Panc1 (cell line): ENCODE results near the gene SLC24A4. TPM values are rescaled to one million over a fixed set of nuclear protein-coding genes. Genes with fewer than 3 reads are reported as not detected.

ENCODE experiments used
- ATAC-seq: fragments of 200-7000 bp; cut with Tn5 transposase; 2 replicates; pipeline ENCODE4 v1.9.1; 2020; ENCODE audit warnings: mild to moderate bottlenecking, moderate library complexity
- BruUV-seq: library from RNA; stranded (reverse); fragments of 400-500 nt; replicated peaks from 2 replicates; lab custom pipeline; 2021; lab: Mats Ljungman, UMichigan
- CTCF ChIA-PET: fragments of 300-600 bp; sonication (Branson Sonifier 250); formaldehyde crosslinking; loops from one replicate; lab custom pipeline; 2022; ENCODE audit warnings: antibody characterized with exemption; lab: Charles Lee
- POLR2A ChIA-PET: fragments of 300-600 bp; sonication (Branson Sonifier 250); formaldehyde crosslinking; loops from one replicate; lab custom pipeline; 2022; ENCODE audit warnings: antibody characterized with exemption; lab: Charles Lee
- DNase-seq: peaks from one replicate; pipeline ENCODE4 v3.0.0-alpha.2; 2010; ENCODE audit warnings: low read depth, low spot score
- H3K27ac ChIP-seq: 2 replicates; pipeline ENCODE4 v1.5.1; 2011; ENCODE audit warnings: mild to moderate bottlenecking, low read length, inconsistent platforms
- H3K27me3 ChIP-seq: fragments of 200-500 bp; sonication (Bioruptor generic); 2 replicates; pipeline ENCODE4 v1.6.0; 2014; ENCODE audit warnings: low read length, inconsistent platforms; ENCODE audit not compliant: control insufficient read depth, insufficient read depth
- H3K36me3 ChIP-seq: fragments of 200-500 bp; sonication (Bioruptor generic); 2 replicates; pipeline ENCODE4 v1.5.1; 2014; ENCODE audit warnings: inconsistent platforms, mild to moderate bottlenecking, low read length, moderate library complexity; ENCODE audit not compliant: control insufficient read depth, insufficient read depth
- H3K4me1 ChIP-seq: 2 replicates; pipeline ENCODE4 v1.5.1; 2011; ENCODE audit warnings: inconsistent platforms, mild to moderate bottlenecking, low read length, moderate library complexity; ENCODE audit not compliant: control insufficient read depth, insufficient read depth
- H3K4me3 ChIP-seq, 2 experiments: 2 replicates each; pipeline ENCODE4 v1.5.1; 2011 to 2012; ENCODE audit warnings: low read depth in 2 of 2, low read length in 2 of 2, mild to moderate bottlenecking in 2 of 2, inconsistent platforms in 1 of 2, moderate library complexity in 1 of 2
- H3K9me3 ChIP-seq: fragments of 200-500 bp; sonication (Bioruptor generic); 2 replicates; pipeline ENCODE4 v1.5.1; 2014; ENCODE audit warnings: low read depth, mild to moderate bottlenecking, inconsistent platforms, low read length, moderate library complexity; ENCODE audit not compliant: control insufficient read depth, insufficient read depth
- CTCF ChIP-seq: fragments of 450-650 bp; IDR thresholded peaks from 2 replicates; pipeline ENCODE4 v1.5.1; 2017; ENCODE audit warnings: mild to moderate bottlenecking
- POLR2AphosphoS5 ChIP-seq: IDR thresholded peaks from 2 replicates; pipeline ENCODE4 v1.6.1; 2012; ENCODE audit warnings: mild to moderate bottlenecking, low read depth, low read length, moderate library complexity
- REST ChIP-seq, 2 experiments: IDR thresholded peaks; 2 replicates each; pipeline ENCODE4 v1.6.1; 2011 to 2012; ENCODE audit warnings: low read depth in 2 of 2, control low read depth in 1 of 2, low read length in 1 of 2, mild to moderate bottlenecking in 1 of 2, moderate library complexity in 1 of 2; ENCODE audit not compliant: insufficient read depth in 1 of 2
- SIN3A ChIP-seq: IDR thresholded peaks from 2 replicates; pipeline ENCODE4 v1.6.1; 2012; ENCODE audit warnings: low read depth, mild to moderate bottlenecking, low read length, moderate library complexity, borderline replicate concordance; ENCODE audit not compliant: insufficient read depth
- TCF7L2 ChIP-seq: IDR thresholded peaks from 2 replicates; pipeline ENCODE4 v1.6.1; 2011; ENCODE audit warnings: mild to moderate bottlenecking, low read depth, low read length, inconsistent platforms
- in situ Hi-C: cut with HindIII; loops from 2 replicates; pipeline ENCODE4 v1.10.0; 2016; ENCODE audit warnings: low sequenced_read_pairs, low pct_unique_long_range_greater_than_20kb
- intact Hi-C: fragments of 100-400 bp; cut with micrococcal nuclease; formaldehyde crosslinking; loops from one replicate; pipeline ENCODE4 v1.10.0; 2022; ENCODE audit not compliant: unreplicated experiment
- total RNA-seq: library from RNA; stranded (reverse); gene quantifications from one replicate; pipeline ENCODE4 v1.2.1, GENCODE V29; 2021; ENCODE audit not compliant: unreplicated experiment

The SLC24A4 gene
- total RNA-seq, 1 experiment from 2014 or later: not detected

- H3K4me1 ChIP-seq: no peaks in the 10 kb centered on the region
- DNase-seq (no peak), ATAC-seq (no peak)
- TF ChIP-seq REST (IDR thresholded peaks at IDR 0.05; ENCODE audit: insufficient read depth in 1 of 2, low read depth in 2 of 2, low read length in 1 of 2) (no peak), POLR2AphosphoS5 (no peak), TCF7L2 (no peak), CTCF (no peak), SIN3A (no peak)
- in situ Hi-C loops (no loop called here), intact Hi-C loops (no loop called here)
- BruUV-seq: no TSS peak
- H3K36me3 ChIP-seq: no peaks in the 10 kb centered on the region
- POLR2A ChIA-PET: no interaction called here
- H3K4me3 ChIP-seq: no peak overlapping the region
- peaks cover 8% of the 10 kb centered on the region; the same call in 1 of the 2 replicates for H3K27me3 ChIP-seq
- CTCF ChIA-PET: no interaction called here
- H3K9me3 ChIP-seq: no peaks in the 10 kb centered on the region
- H3K27ac ChIP-seq: no peak overlapping the region
Observed at GRCh38 chr14:92334050-92334449, 11.1 kb downstream of the SLC24A4 start.

GRCh38 chr14:92336363-92336762 is 13.4 kb downstream of the SLC24A4 start:
- Histone ChIP-seq H3K27ac (no peak overlapping the region), H3K27me3 (peaks cover 8% of the 10 kb centered on the region; the same call in 1 of the 2 replicates), H3K4me3 (no peak overlapping the region), H3K4me1 (no peaks in the 10 kb centered on the region), H3K9me3 (no peaks in the 10 kb centered on the region), H3K36me3 (no peaks in the 10 kb centered on the region; the same call in 1 of the 2 replicates)
- POLR2A ChIA-PET: no interaction called here
- CTCF ChIA-PET: no interaction called here
- no peak for ATAC-seq
- TF ChIP-seq POLR2AphosphoS5 (no peak), CTCF (no peak), REST (IDR thresholded peaks at IDR 0.05; ENCODE audit: insufficient read depth in 1 of 2, low read depth in 2 of 2, low read length in 1 of 2) (no peak), SIN3A (no peak), TCF7L2 (no peak)
- DNase-seq: no peak
- intact Hi-C loops: no loop called here
- in situ Hi-C loops: no loop called here
- no TSS peak for BruUV-seq
